SK-N-SH treated with all-trans-retinoic acid at 6 μM for 48 hours (cell line): ENCODE data around the gene TJP2.

Experiments
- ATAC-seq: fragments of 200-7000 bp; cut with Tn5 transposase; 3 replicates; pipeline ENCODE4 v1.9.1; 2020; ENCODE audit warnings: mild to moderate bottlenecking, moderate library complexity
- ARNTL ChIP-seq: fragments of 450-650 bp; formaldehyde crosslinking; IDR thresholded peaks from 2 replicates; pipeline ENCODE4 v1.5.0; 2020; ENCODE audit warnings: low read depth, mild to moderate bottlenecking, moderate library complexity, borderline replicate concordance
- BACH2 ChIP-seq: fragments of 250-450 bp; sonication (Bioruptor Pico); IDR thresholded peaks from 2 replicates; pipeline ENCODE4 v1.9.0; 2021; ENCODE audit warnings: mild to moderate bottlenecking, borderline replicate concordance
- CREB5 ChIP-seq: fragments of 250-450 bp; sonication (Bioruptor Pico); IDR thresholded peaks from 2 replicates; pipeline ENCODE4 v1.5.1; 2020; ENCODE audit warnings: low read depth, mild to moderate bottlenecking, moderate library complexity
- CSRNP3 ChIP-seq: fragments of 250-450 bp; sonication (Bioruptor Pico); IDR thresholded peaks from 2 replicates; pipeline ENCODE4 v1.5.1; 2021; ENCODE audit warnings: mild to moderate bottlenecking, moderate library complexity
- ESRRG ChIP-seq: fragments of 250-450 bp; sonication (Bioruptor Pico); IDR thresholded peaks from 2 replicates; pipeline ENCODE4 v1.6.1; 2021; ENCODE audit warnings: mild to moderate bottlenecking
- ISL1 ChIP-seq: fragments of 250-450 bp; sonication (Bioruptor Pico); IDR thresholded peaks from 2 replicates; pipeline ENCODE4 v2.1.2; 2022; ENCODE audit warnings: mild to moderate bottlenecking, moderate library complexity
- OSR1 ChIP-seq: fragments of 250-450 bp; sonication (Bioruptor Pico); IDR thresholded peaks from 2 replicates; pipeline ENCODE4 v1.8.0; 2022; ENCODE audit warnings: moderate library complexity, mild to moderate bottlenecking, inconsistent platforms
- PATZ1 ChIP-seq: fragments of 250-450 bp; sonication (Bioruptor Pico); IDR thresholded peaks from 2 replicates; pipeline ENCODE4 v1.8.0; 2020; ENCODE audit warnings: mild to moderate bottlenecking, moderate library complexity, borderline replicate concordance
- PPARA ChIP-seq: fragments of 250-450 bp; sonication (Bioruptor Pico); IDR thresholded peaks from 2 replicates; pipeline ENCODE4 v1.5.0; 2020; ENCODE audit warnings: mild to moderate bottlenecking, borderline replicate concordance
- RARB ChIP-seq: fragments of 250-450 bp; sonication (Bioruptor Pico); IDR thresholded peaks from 2 replicates; pipeline ENCODE4 v1.8.0; 2021; ENCODE audit warnings: mild to moderate bottlenecking, moderate library complexity
- SNAI2 ChIP-seq: fragments of 250-450 bp; sonication (Bioruptor Pico); IDR thresholded peaks from 2 replicates; pipeline ENCODE4 v1.5.0; 2020; ENCODE audit warnings: mild to moderate bottlenecking, moderate library complexity
- TCF4 ChIP-seq: fragments of 250-450 bp; sonication (Bioruptor Pico); IDR thresholded peaks from 2 replicates; pipeline ENCODE4 v1.8.0; 2021; ENCODE audit warnings: mild to moderate bottlenecking, moderate library complexity, borderline replicate concordance
- TOX ChIP-seq: fragments of 250-450 bp; sonication (Bioruptor Pico); IDR thresholded peaks from 2 replicates; pipeline ENCODE4 v1.8.0; 2021; ENCODE audit warnings: mild to moderate bottlenecking, moderate library complexity, borderline replicate concordance
- TSHZ2 ChIP-seq: fragments of 250-450 bp; sonication (Bioruptor Pico); IDR thresholded peaks from 2 replicates; pipeline ENCODE4 v1.5.0; 2020; ENCODE audit warnings: mild to moderate bottlenecking, moderate library complexity
- ZC3H10 ChIP-seq: fragments of 250-450 bp; sonication (Bioruptor Pico); IDR thresholded peaks from 2 replicates; pipeline ENCODE4 v1.5.1; 2021; ENCODE audit warnings: mild to moderate bottlenecking, moderate library complexity
- ZFP3 ChIP-seq: fragments of 250-450 bp; sonication (Bioruptor Pico); IDR thresholded peaks from 2 replicates; pipeline ENCODE4 v1.5.0; 2020; ENCODE audit warnings: mild to moderate bottlenecking, moderate library complexity
- ZFP30 ChIP-seq: fragments of 450-650 bp; formaldehyde crosslinking; IDR thresholded peaks from 2 replicates; pipeline ENCODE4 v1.5.0; 2022; ENCODE audit warnings: mild to moderate bottlenecking, moderate library complexity
- ZNF565 ChIP-seq: fragments of 450-650 bp; formaldehyde crosslinking; conservative IDR thresholded peaks from 2 replicates; pipeline ENCODE4 v1.5.0; 2020; ENCODE audit warnings: low read depth, mild to moderate bottlenecking, moderate library complexity
- ZNF70 ChIP-seq: fragments of 450-650 bp; formaldehyde crosslinking; IDR thresholded peaks from 2 replicates; pipeline ENCODE4 v1.5.0; 2020; ENCODE audit warnings: mild to moderate bottlenecking, moderate library complexity
- ZNF8 ChIP-seq: fragments of 450-650 bp; formaldehyde crosslinking; IDR thresholded peaks from 2 replicates; pipeline ENCODE4 v1.5.0; 2020; ENCODE audit warnings: mild to moderate bottlenecking, moderate library complexity

Gene TJP2

GRCh38 chr9:69252436-69252835 lies 78.4 kb downstream of the TJP2 start (continued):
- no peak for TF ChIP-seq ZNF8 (CRISPR knock-in tag)
- TF ChIP-seq PATZ1 (CRISPR knock-in tag), result no peak
- no peak for TF ChIP-seq BACH2
- no peak for TF ChIP-seq CSRNP3
- TF ChIP-seq RARB (CRISPR knock-in tag), result no peak

- TF ChIP-seq ZNF70 (no peak), CREB5 (no peak), TOX (no peak), ZFP30 (CRISPR knock-in tag) (no peak), RARB (CRISPR knock-in tag) (no peak), ZNF565 (CRISPR knock-in tag) (no peak), OSR1 (CRISPR knock-in tag) (no peak), ZC3H10 (CRISPR knock-in tag) (no peak)
- TF ChIP-seq, all 23 proteins: peak for 0
- no peak for ATAC-seq
These were observed 79.0 kb downstream of the TJP2 start for GRCh38 chr9:69253057-69253456.

GRCh38 chr9:69254223-69254622 lies 80.1 kb downstream of the TJP2 start:
- no peak for ATAC-seq
- TF ChIP-seq ARNTL (no peak), SNAI2 (no peak)

GRCh38 chr9:69255591-69255990 lies 81.5 kb downstream of the TJP2 start:
- no peak for ATAC-seq
- TF ChIP-seq ZC3H10 (CRISPR knock-in tag), result no peak
- no peak for TF ChIP-seq ARNTL
- no peak for TF ChIP-seq CREB5
- no peak for TF ChIP-seq TCF4 (CRISPR knock-in tag)
- TF ChIP-seq ZFP30 (CRISPR knock-in tag), result no peak
- no peak for TF ChIP-seq PPARA (CRISPR knock-in tag)
- no peak for TF ChIP-seq SNAI2
- no peak for TF ChIP-seq TSHZ2
- TF ChIP-seq BACH2, result no peak
- TF ChIP-seq RARB (CRISPR knock-in tag), result no peak
- no peak for TF ChIP-seq CSRNP3
- no peak for TF ChIP-seq ZFP3 (CRISPR knock-in tag)
- TF ChIP-seq ESRRG (CRISPR knock-in tag), result no peak
- no peak for TF ChIP-seq PATZ1 (CRISPR knock-in tag)
- TF ChIP-seq OSR1 (CRISPR knock-in tag), result no peak
- TF ChIP-seq ISL1 (CRISPR knock-in tag), result no peak
- TF ChIP-seq ZNF8 (CRISPR knock-in tag), result no peak
